Gastroesophageal sphincter (tissue), 4 donors: Measurements from ENCODE around the gene PIAS4. TPM values are rescaled to one million over a fixed set of nuclear protein-coding genes. Genes with fewer than 3 reads are reported as not detected.

Experiments used
- ATAC-seq: fragments of 150-250 bp; one replicate; pipeline ENCODE4 v1.9.1; 2016; ENCODE audit warnings: mild to moderate bottlenecking, moderate library complexity
- H3K27ac ChIP-seq, 4 donors: fragments of 200-600 bp; sonication (generic) in 3 of 4; 1 replicate in 3 of 4; 2 replicates in 1 of 4; pipeline ENCODE4 v1.5.1; 2016 to 2019
- H3K27me3 ChIP-seq: fragments of 200-600 bp; sonication (generic); one replicate; pipeline ENCODE4 v1.5.1; 2019
- H3K36me3 ChIP-seq, 2 donors: fragments of 200-600 bp; sonication (generic); one replicate each; pipeline ENCODE4 v1.5.1; 2019; ENCODE audit warnings: control low read depth in 1 of 2
- H3K4me1 ChIP-seq, 3 donors: fragments of 200-600 bp; sonication (generic); 1 replicate in 2 of 3; 2 replicates in 1 of 3; pipeline ENCODE4 v1.5.1; 2016 to 2019; ENCODE audit warnings: control low read depth in 2 of 3
- H3K4me3 ChIP-seq, 2 donors: fragments of 200-600 bp; sonication (generic); one replicate each; pipeline ENCODE4 v1.5.1; 2019; ENCODE audit warnings: mild to moderate bottlenecking in 1 of 2, moderate library complexity in 1 of 2
- H3K9me3 ChIP-seq, 3 donors: fragments of 200-600 bp; sonication (generic); one replicate each; pipeline ENCODE4 v1.5.1; 2017 to 2019; ENCODE audit warnings: control low read depth in 2 of 3
- CTCF ChIP-seq, 4 experiments: fragments of 200-600 bp in 2 of 4; fragments of 450-650 bp in 2 of 4; sonication (generic) in 1 of 4; IDR thresholded peaks; one replicate each; pipeline ENCODE4 v1.5.1; 2017 to 2019; ENCODE audit warnings: antibody characterized with exemption in 4 of 4, mild to moderate bottlenecking in 2 of 4, moderate library complexity in 2 of 4
- EP300 ChIP-seq: sonication (generic); formaldehyde crosslinking; IDR thresholded peaks from one replicate; pipeline ENCODE4 v1.6.1; 2017; ENCODE audit warnings: antibody characterized with exemption, mild to moderate bottlenecking
- POLR2A ChIP-seq, 2 donors: fragments of 450-650 bp; IDR thresholded peaks; one replicate each; pipeline ENCODE4 v1.6.1; 2017; ENCODE audit warnings: antibody characterized with exemption in 2 of 2, mild to moderate bottlenecking in 2 of 2, moderate library complexity in 1 of 2
- POLR2AphosphoS5 ChIP-seq: sonication (generic); formaldehyde crosslinking; IDR thresholded peaks from one replicate; pipeline ENCODE4 v1.6.1; 2017; ENCODE audit warnings: antibody characterized with exemption
- WGBS, 2 donors: methylation state at CpG; one replicate each; pipeline ENCODE4 v1.1.5; 2018; ENCODE audit warnings: low coverage in 1 of 2; 5-methylcytosine and 5-hydroxymethylcytosine counted together
- total RNA-seq, 4 donors: library from RNA; depleted of rRNA; stranded (reverse); fragments of >200 nt; gene quantifications; one replicate each; pipeline ENCODE4 v1.1.0, GENCODE V29; 2016

The PIAS4 gene
- total RNA-seq, 4 donors from 2014 or later = 15.3 to 26.4 (median 16.8) TPM

- no peak for ATAC-seq
- Histone ChIP-seq H3K4me1 (peaks cover 0 to 10% (median 0%) of the 10 kb centered on the region in 3 donors), H3K36me3 (peaks cover 0 to 79% of the 10 kb centered on the region in 2 donors), H3K27ac (no peak overlapping the region), H3K9me3 (no peaks in the 10 kb centered on the region), H3K4me3 (no peak overlapping the region), H3K27me3 (no peaks in the 10 kb centered on the region)
- TF ChIP-seq POLR2A (IDR thresholded peaks at IDR 0.05) = no peak
- TF ChIP-seq CTCF (IDR thresholded peaks at IDR 0.05) = no peak
- TF ChIP-seq POLR2AphosphoS5 = no peak
- no peak for TF ChIP-seq EP300
- 79 to 95% methylated on average over 6 to 12 of the region's 25 CpGs for WGBS, 2 donors
These were observed 29.2 kb downstream of the PIAS4 start for GRCh38 chr19:4036576-4037300.

DNA sequence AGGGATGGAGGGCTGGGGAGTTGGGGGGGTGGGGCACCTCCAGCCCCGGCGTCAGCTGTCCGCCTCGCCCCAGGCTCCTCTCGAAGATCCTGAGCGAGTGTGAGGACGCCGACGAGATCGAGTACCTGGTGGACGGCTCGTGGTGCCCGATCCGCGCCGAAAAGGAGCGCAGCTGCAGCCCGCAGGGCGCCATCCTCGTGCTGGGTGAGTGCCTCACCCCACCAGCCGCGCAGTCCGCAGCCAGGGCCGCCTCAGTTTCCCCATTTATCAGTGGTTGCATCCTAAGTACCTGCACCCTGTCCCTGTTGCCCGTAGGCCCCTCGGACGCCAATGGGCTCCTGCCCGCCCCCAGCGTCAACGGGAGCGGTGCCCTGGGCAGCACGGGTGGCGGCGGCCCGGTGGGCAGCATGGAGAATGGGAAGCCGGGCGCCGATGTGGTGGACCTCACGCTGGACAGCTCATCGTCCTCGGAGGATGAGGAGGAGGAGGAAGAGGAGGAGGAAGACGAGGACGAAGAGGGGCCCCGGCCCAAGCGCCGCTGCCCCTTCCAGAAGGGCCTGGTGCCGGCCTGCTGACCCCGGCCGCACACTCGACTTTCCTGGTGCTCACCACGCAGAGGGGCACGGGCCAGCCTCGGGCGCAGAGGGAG, 29.9 kb downstream of the PIAS4 start:
- Histone ChIP-seq H3K9me3 (no peaks in the 10 kb centered on the region), H3K36me3 (peaks cover 0 to 79% of the 10 kb centered on the region in 2 donors), H3K27me3 (no peaks in the 10 kb centered on the region), H3K4me1 (peaks cover 0 to 6% (median 0%) of the 10 kb centered on the region in 3 donors), H3K4me3 (no peak overlapping the region), H3K27ac (no peak overlapping the region)
- no peak for ATAC-seq
- TF ChIP-seq CTCF (IDR thresholded peaks at IDR 0.05) = no peak
- no peak for TF ChIP-seq POLR2A (IDR thresholded peaks at IDR 0.05)
- TF ChIP-seq EP300 = no peak
- no peak for TF ChIP-seq POLR2AphosphoS5
- 85 to 86% methylated on average over 9 to 12 of the region's 54 CpGs for WGBS, 2 donors

GRCh38 chr19:4038057-4038456, 30.5 kb downstream of the PIAS4 start:
- ATAC-seq = no peak
- H3K4me3 ChIP-seq = no peak overlapping the region
- TF ChIP-seq EP300 (no peak), POLR2A (IDR thresholded peaks at IDR 0.05) (no peak), POLR2AphosphoS5 (no peak), CTCF (IDR thresholded peaks at IDR 0.05) (no peak)
- H3K36me3 ChIP-seq = peaks cover 0 to 79% of the 10 kb centered on the region in 2 donors
- WGBS, 2 donors = 92% methylated on average over 7 of the region's 33 CpGs; no CpG with 5 or more reads in 1 of the 2 donors
- no peak overlapping the region for H3K27ac ChIP-seq
- H3K4me1 ChIP-seq = peaks cover 0 to 9% (median 0%) of the 10 kb centered on the region in 3 donors
- no peaks in the 10 kb centered on the region for H3K27me3 ChIP-seq
- H3K9me3 ChIP-seq = no peaks in the 10 kb centered on the region

DNA sequence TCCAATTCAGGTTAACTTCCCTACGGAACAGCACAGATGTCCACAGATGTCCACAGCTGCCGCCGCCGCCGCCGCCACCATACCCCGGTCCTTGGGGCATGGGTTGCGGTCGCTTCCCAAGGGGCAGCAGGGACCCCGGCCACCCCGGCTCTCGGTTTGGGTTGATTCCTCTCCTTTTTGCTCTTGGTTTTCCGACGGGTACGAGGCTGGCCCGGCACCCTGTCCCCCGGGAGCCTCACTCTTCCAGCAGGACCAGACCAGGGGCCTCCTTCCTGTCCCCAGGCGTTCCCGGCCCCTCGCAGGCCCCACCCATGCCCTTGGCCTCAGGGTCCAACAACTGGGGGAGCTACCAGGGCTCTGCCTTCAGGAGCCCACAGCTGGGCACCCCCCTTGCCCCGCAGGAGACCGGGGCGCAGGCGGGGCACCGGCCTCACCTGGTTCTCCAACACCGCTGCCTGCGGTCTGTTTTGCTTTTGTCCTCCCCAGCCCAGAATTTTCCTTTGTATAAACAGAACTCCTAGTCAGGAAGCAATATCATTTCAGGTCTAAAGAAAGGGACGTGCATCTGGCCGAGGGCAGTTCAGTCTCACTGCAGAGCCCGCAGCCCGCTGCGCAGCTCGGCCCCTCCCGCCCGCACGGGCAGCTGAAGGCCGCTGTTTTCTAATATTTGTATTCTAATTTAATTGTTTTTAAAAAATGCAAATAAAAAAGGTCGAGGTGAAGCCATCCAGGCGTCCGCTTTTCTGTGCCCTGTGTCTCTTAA, 31.3 kb downstream of the PIAS4 start:
- no peak for TF ChIP-seq POLR2A (IDR thresholded peaks at IDR 0.05)
- TF ChIP-seq POLR2AphosphoS5 = no peak
- no peak for TF ChIP-seq EP300
- TF ChIP-seq CTCF (IDR thresholded peaks at IDR 0.05) = no peak
- peak overlapping the region in 1 of 4 donors; percentile 6 for H3K27ac ChIP-seq
- no peaks in the 10 kb centered on the region for H3K9me3 ChIP-seq
- H3K4me3 ChIP-seq = no peak overlapping the region
- H3K4me1 ChIP-seq = peaks cover 0 to 16% (median under 1%) of the 10 kb centered on the region in 3 donors
- ATAC-seq = no peak
- WGBS, 2 donors = 53 to 73% methylated on average over 3 to 16 of the region's 40 CpGs
- H3K27me3 ChIP-seq = no peaks in the 10 kb centered on the region
- peaks cover 0 to 72% of the 10 kb centered on the region in 2 donors for H3K36me3 ChIP-seq
